Aorta (tissue), 5 donors: Measurements from ENCODE around the gene AUTS2. TPM values are rescaled to one million over a fixed set of nuclear protein-coding genes. Genes with fewer than 3 reads are reported as not detected.

Experiments used
- ATAC-seq: fragments of 200-7000 bp; cut with Tn5 transposase; one replicate; pipeline ENCODE4 v1.9.1; 2022; ENCODE audit warnings: moderate library complexity; ENCODE audit not compliant: low FRiP score
- DNase-seq, 2 donors: peaks; one replicate each; pipeline ENCODE4 v3.0.0-alpha.2; 2020
- H3K27ac ChIP-seq, 2 donors: one replicate each; pipeline ENCODE4 v1.5.1; 2013; ENCODE audit warnings: low read length in 2 of 2, mild to moderate bottlenecking in 2 of 2, moderate library complexity in 2 of 2, control low read depth in 1 of 2, inconsistent platforms in 1 of 2, low read depth in 1 of 2
- H3K27me3 ChIP-seq, 2 donors: one replicate each; pipeline ENCODE4 v1.6.1; 2013; ENCODE audit warnings: control low read depth in 1 of 2, low read length in 1 of 2, mild to moderate bottlenecking in 1 of 2, moderate library complexity in 1 of 2; ENCODE audit not compliant: insufficient read depth in 2 of 2, control insufficient read depth in 1 of 2
- H3K36me3 ChIP-seq, 2 donors: one replicate each; pipeline ENCODE4 v1.6.1; 2013; ENCODE audit warnings: control low read depth in 1 of 2, low read length in 1 of 2, mild to moderate bottlenecking in 1 of 2; ENCODE audit not compliant: insufficient read depth in 2 of 2, control insufficient read depth in 1 of 2
- H3K4me1 ChIP-seq, 2 donors: one replicate each; pipeline ENCODE4 v1.6.1; 2013; ENCODE audit warnings: low read length in 2 of 2, control low read depth in 1 of 2, mild to moderate bottlenecking in 1 of 2, moderate library complexity in 1 of 2; ENCODE audit not compliant: insufficient read depth in 2 of 2, control insufficient read depth in 1 of 2
- H3K4me3 ChIP-seq, 2 donors: one replicate each; pipeline ENCODE4 v1.5.1; 2013; ENCODE audit warnings: low read length in 2 of 2, control low read depth in 1 of 2, mild to moderate bottlenecking in 1 of 2
- H3K9me3 ChIP-seq: one replicate; pipeline ENCODE4 v1.6.1; 2013; ENCODE audit warnings: mild to moderate bottlenecking, low read length; ENCODE audit not compliant: control insufficient read depth
- WGBS, 2 donors: extraction: QIAGEN DNeasy Blood & Tissue Kit; methylation state at CpG; one replicate each; pipeline ENCODE4 v1.1.7; 2013; 5-methylcytosine and 5-hydroxymethylcytosine counted together
- intact Hi-C, 2 donors: fragments of 100-400 bp; cut with DNase I; formaldehyde crosslinking; loops; one replicate each; pipeline versions ENCODE4 v1.14.2 to v1.15.0; 2022
- polyA plus RNA-seq, 2 donors: library from polyadenylated mRNA; stranded (reverse); fragments of 200-250 nt; gene quantifications; one replicate each; pipeline ENCODE4 v1.2.3, GENCODE V29; 2013
- total RNA-seq, 2 donors: library from RNA; stranded (reverse); fragmentation: NEBNext Ultra II Directional; extraction: Animal tissue kit (Norgen Biotek cat#: 25700); gene quantifications; one replicate each; pipeline ENCODE4 v1.2.1, GENCODE V29; 2021
- donor health status: healthy with polysubstance abuse.
- donor health status: Bipolar disorder and iron deficiency.
- donor health status: DM: no; HTN: no; CAD: no.
- donor health status: DM: no; HTN: no; CAD: no.
- donor health status: DM: yes; HTN: yes; CAD: no.

Gene AUTS2
- total and polyA plus RNA-seq, 4 donors = 3.9 to 102 (median 57.0) TPM

DNA sequence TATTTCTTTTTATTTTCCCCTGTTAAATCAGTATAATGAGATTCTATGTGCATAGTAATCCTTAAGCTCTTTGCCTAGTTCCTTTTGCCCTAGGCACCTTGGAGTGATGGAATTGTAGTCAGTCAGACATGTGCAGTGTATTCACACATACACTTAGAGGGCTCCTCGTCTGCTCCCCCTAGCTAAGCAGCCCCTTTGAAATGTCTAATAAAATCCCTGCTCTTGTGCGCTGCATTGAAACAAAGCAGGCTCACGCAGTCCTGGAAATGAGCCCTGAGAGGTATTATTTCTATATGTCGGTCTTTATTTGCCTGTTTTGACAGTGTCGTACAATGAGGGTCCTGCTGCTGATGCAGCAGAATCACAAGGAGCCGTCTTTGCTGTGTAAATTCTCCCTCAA is 258.7 kb downstream of the AUTS2 start:
- Histone ChIP-seq H3K4me1 (no peaks in the 10 kb centered on the region), H3K36me3 (no peaks in the 10 kb centered on the region), H3K4me3 (no peak overlapping the region), H3K27me3 (no peaks in the 10 kb centered on the region), H3K9me3 (no peaks in the 10 kb centered on the region), H3K27ac (no peak overlapping the region)
- DNase-seq = no peak
- intact Hi-C loops = no loop called here
- WGBS, 2 donors = 62 to 76% methylated on average over 6 of the region's 6 CpGs
- ATAC-seq = no peak

DNA sequence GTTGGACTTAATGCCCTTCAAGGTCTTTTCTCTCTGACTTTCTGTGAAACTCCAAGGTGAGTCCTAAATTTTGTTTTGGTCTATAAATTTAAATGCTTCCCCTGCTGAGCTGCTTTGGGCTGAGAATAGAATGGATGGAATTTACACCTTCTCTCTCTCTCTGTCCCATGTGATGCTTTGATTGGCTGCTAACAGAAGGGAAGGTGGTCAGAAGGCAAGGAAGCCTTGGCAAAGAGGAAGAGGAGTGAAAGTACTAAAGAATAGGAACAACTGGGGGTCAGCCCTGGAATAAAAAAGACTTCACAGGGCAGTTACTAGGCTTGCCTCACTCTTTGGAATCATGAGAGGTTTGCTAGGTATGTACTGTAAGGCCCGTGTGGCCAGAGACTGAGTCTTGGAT is 260.2 kb downstream of the AUTS2 start:
- intact Hi-C loops = no loop called here
- Histone ChIP-seq H3K36me3 (no peaks in the 10 kb centered on the region), H3K27ac (no peak overlapping the region), H3K27me3 (no peaks in the 10 kb centered on the region), H3K4me1 (no peaks in the 10 kb centered on the region), H3K9me3 (no peaks in the 10 kb centered on the region), H3K4me3 (no peak overlapping the region)
- 88 to 92% methylated on average over 1 of the region's 1 CpG for WGBS, 2 donors
- ATAC-seq (no peak), DNase-seq (no peak)

DNA sequence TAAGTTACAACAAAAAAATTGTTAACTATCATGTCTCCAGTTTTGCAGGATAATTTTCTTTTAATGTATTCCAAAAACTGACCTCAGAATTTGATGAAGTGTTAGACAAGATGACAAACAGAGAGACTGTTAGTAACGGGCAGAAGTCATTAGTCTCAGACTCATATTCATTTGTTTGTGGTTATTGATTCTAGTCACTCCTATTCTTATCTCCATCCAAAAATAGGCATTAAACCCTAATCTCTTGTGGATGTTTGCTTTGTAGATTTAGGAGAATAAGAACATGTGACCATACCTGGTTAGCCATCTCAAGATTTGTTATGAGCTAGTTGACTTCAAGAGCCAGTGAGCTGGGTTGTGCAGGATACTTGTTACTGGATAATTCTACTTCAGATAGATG is 261.1 kb downstream of the AUTS2 start:
- Histone ChIP-seq H3K27ac (no peak overlapping the region), H3K9me3 (no peaks in the 10 kb centered on the region), H3K4me3 (no peak overlapping the region), H3K4me1 (no peaks in the 10 kb centered on the region), H3K36me3 (no peaks in the 10 kb centered on the region), H3K27me3 (no peaks in the 10 kb centered on the region)
- DNase-seq (no peak), ATAC-seq (no peak)
- WGBS, 2 donors = 83 to 88% methylated on average over 1 of the region's 1 CpG
- intact Hi-C loops = no loop called here

DNA sequence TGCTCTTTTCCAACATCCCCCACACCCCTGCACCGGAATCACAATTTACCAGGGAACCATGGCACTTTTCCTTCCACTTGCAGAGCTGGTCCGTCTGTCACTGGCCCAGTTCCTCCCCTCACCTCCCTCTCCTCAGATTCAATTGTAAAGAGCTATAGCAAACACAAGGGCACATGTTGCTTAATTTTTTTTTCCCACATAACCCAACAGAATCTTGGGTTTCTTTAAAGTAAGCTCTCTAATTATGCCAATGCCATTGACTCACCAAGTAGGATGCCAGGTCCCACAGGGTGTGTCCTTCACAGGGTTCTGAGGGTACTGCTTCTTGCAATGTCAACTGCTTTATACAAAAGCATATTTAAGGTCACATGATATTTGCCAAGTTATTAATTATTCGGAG is 262.2 kb downstream of the AUTS2 start:
- Histone ChIP-seq H3K27me3 (no peaks in the 10 kb centered on the region), H3K4me3 (no peak overlapping the region), H3K36me3 (no peaks in the 10 kb centered on the region), H3K9me3 (no peaks in the 10 kb centered on the region), H3K27ac (no peak overlapping the region), H3K4me1 (no peaks in the 10 kb centered on the region)
- intact Hi-C loops = no loop called here
- ATAC-seq (no peak), DNase-seq (no peak)
- 93 to 94% methylated on average over 3 of the region's 3 CpGs for WGBS, 2 donors

DNA sequence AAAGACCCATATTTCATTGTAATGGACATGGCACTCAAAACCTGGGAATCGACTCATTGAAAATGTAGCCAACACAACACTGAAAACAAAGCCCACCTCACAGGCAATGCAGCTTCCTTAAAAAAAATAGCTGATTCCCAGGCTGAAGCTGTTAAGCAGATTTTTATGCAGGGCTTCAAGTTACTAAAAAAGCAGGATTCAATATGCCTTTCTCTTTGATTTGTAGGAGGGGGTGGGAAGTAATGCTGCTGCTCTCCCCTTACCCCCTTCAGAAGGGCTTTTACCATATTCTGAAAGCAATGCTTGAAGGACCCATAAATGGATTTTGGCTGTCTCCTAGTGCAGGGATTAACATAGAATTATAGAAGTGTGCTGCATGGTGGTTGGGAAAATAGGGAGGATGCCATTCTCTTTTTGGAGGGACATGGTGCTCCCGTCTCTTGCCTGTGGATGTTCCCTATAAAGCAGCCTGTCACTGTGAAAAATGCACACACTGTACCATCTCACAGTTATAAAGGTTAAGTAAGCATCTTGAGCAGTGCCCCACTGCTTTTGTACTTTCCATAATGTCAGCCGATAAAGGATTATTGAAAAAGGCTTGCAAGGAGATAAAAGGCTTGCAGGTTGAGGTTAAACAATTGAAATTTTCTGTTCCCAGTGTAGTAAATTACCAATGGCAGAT is 262.8 kb downstream of the AUTS2 start:
- DNase-seq (no peak), ATAC-seq (no peak)
- no peaks in the 10 kb centered on the region for H3K36me3 ChIP-seq
- no peaks in the 10 kb centered on the region for H3K4me1 ChIP-seq
- H3K27ac ChIP-seq = no peak overlapping the region
- H3K9me3 ChIP-seq = no peaks in the 10 kb centered on the region
- 63 to 74% methylated on average over 3 of the region's 3 CpGs for WGBS, 2 donors
- H3K4me3 ChIP-seq = no peak overlapping the region
- intact Hi-C loops = no loop called here
- no peaks in the 10 kb centered on the region for H3K27me3 ChIP-seq

DNA sequence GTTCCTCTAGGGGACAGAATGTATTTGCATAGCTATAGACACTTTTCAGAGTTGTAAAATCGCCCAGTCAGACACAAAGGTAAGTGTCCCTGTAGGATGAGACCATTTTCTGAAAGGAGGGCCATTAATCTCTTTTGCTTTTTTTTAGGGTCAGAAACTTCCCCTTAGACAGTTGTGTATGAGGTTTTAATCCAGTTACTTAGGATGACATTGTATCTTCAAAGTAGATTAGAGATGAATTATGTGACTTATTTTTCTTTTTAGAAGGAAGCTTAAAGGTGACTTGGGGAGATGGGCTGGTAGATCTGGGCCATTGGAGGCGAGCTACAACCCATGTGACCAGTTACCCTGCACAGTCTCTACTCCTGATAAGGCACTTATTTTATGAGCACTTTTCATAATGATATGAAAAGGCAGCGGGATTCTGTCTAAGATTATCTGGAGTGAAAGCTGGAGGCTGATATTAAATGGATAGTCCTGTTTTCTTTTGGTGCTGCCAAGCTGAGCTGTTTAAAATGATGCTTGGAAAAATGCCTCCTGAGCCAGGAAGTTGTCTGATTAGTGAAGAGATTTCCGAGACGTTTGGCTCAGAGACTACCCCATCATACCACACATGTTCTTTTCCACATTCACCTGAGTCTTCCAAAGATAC is 264.3 kb downstream of the AUTS2 start:
- Histone ChIP-seq H3K27me3 (no peaks in the 10 kb centered on the region), H3K4me1 (no peaks in the 10 kb centered on the region), H3K36me3 (no peaks in the 10 kb centered on the region), H3K4me3 (no peak overlapping the region), H3K9me3 (no peaks in the 10 kb centered on the region), H3K27ac (no peak overlapping the region)
- ATAC-seq (no peak), DNase-seq (no peak)
- WGBS, 2 donors = 40 to 43% methylated on average over 5 of the region's 5 CpGs
- intact Hi-C loops = no loop called here

DNA sequence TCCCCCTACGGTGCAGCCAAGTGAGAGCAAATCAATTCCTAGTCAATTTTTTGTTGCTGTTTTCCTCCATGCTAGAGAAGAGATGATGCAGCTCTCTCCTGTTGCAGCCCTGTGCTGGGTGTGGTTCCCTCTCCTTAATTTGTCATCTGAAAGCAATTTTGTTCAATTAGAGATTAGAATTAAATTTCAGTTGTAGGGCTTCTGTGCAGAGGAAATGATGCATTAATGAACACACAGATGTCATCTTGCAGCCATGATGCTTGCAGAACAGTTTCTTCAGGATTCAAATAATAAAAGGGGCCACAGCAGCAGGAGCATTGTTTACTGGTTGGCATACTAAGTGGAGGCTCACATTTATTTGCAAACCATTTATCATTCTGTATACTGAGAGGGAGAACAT is 266.0 kb downstream of the AUTS2 start:
- intact Hi-C loops = no loop called here
- Histone ChIP-seq H3K9me3 (no peaks in the 10 kb centered on the region), H3K27ac (no peak overlapping the region), H3K27me3 (no peaks in the 10 kb centered on the region), H3K36me3 (no peaks in the 10 kb centered on the region), H3K4me1 (no peaks in the 10 kb centered on the region), H3K4me3 (no peak overlapping the region)
- no peak for DNase-seq
- ATAC-seq = no peak
- WGBS, 2 donors = 75 to 84% methylated on average over 1 of the region's 1 CpG

DNA sequence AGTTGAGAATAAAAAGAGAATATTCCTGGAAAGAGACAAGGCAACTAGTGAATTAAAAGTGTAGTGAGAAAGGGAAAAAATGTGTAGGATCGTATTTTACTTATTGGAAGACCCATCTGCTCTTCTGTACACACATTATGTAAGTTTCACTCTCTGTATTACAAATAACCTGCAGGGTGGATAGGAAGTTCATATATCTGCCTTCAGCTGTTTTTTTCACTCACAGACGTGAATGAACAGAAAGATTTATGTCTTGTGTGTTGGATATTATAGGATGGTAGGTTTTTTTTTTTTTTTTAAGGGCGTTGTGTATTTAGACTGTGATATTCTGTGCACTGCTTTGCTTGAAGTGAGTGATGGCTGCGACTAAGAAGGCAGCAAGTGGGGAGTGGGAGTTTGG is 266.5 kb downstream of the AUTS2 start:
- H3K9me3 ChIP-seq = no peaks in the 10 kb centered on the region
- H3K27ac ChIP-seq = no peak overlapping the region
- intact Hi-C loops = no loop called here
- no peak overlapping the region for H3K4me3 ChIP-seq
- WGBS, 2 donors = 56 to 66% methylated on average over 4 of the region's 4 CpGs
- DNase-seq (no peak), ATAC-seq (no peak)
- no peaks in the 10 kb centered on the region for H3K4me1 ChIP-seq
- no peaks in the 10 kb centered on the region for H3K36me3 ChIP-seq
- H3K27me3 ChIP-seq = no peaks in the 10 kb centered on the region

DNA sequence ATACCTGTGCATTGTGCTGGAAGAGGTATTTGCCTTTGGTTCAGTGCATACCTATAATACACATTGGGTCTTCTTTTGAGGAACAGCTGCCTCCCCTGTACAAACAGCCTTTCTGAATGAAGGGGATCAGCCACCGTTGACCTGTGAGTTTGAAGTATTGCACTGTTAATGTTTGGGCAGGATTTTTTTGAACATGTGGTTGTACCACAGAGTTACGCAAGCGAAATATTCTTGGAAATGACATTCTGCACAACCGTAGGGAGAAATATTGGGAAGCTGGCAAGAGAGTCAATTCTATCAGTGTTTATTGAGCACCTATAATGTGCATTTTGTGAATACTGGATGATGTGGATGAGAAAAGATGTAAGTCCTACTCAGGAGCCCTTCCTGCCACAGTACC is 270.6 kb downstream of the AUTS2 start:
- peaks cover 0 to under 1% of the 10 kb centered on the region in 2 donors for H3K27me3 ChIP-seq
- no peak overlapping the region for H3K4me3 ChIP-seq
- DNase-seq (no peak), ATAC-seq (no peak)
- no peaks in the 10 kb centered on the region for H3K9me3 ChIP-seq
- no peaks in the 10 kb centered on the region for H3K4me1 ChIP-seq
- intact Hi-C loops = no loop called here
- 92 to 93% methylated on average over 4 of the region's 4 CpGs for WGBS, 2 donors
- H3K27ac ChIP-seq = no peak overlapping the region
- H3K36me3 ChIP-seq = no peaks in the 10 kb centered on the region
